GM21367 (cell line): Measurements from ENCODE around the gene FLT1.

ENCODE experiments used
- ATAC-seq: cut with Tn5 transposase; IDR thresholded peaks from one replicate; pipeline ENCODE4 v1.9.1; 2021; ENCODE audit not compliant: unreplicated experiment

The FLT1 gene

GRCh38 chr13:28401303-28402056 lies 93.4 kb downstream of the FLT1 start:
- no peak for ATAC-seq

GRCh38 chr13:28396053-28396452 lies 98.9 kb downstream of the FLT1 start:
- no peak for ATAC-seq

GRCh38 chr13:28394422-28394821 lies 100.5 kb downstream of the FLT1 start:
- no peak for ATAC-seq

- no peak for ATAC-seq
Measured at GRCh38 chr13:28392896-28393505, 101.9 kb downstream of the FLT1 start.

GRCh38 chr13:28392428-28392827 lies 102.5 kb downstream of the FLT1 start:
- no peak for ATAC-seq

- no peak for ATAC-seq
Measured at GRCh38 chr13:28387740-28388501, 107.0 kb downstream of the FLT1 start.

GRCh38 chr13:28385362-28385761 lies 109.6 kb downstream of the FLT1 start:
- no peak for ATAC-seq

GRCh38 chr13:28384789-28385188 lies 110.1 kb downstream of the FLT1 start:
- no peak for ATAC-seq

GRCh38 chr13:28380319-28380718 lies 114.6 kb downstream of the FLT1 start:
- no peak for ATAC-seq

GRCh38 chr13:28379371-28380083 lies 115.4 kb downstream of the FLT1 start:
- no peak for ATAC-seq

GRCh38 chr13:28376604-28377003 lies 118.3 kb downstream of the FLT1 start:
- ATAC-seq, result no peak

GRCh38 chr13:28375250-28375930 lies 119.5 kb downstream of the FLT1 start:
- no peak for ATAC-seq

GRCh38 chr13:28373810-28374209 lies 121.1 kb downstream of the FLT1 start:
- ATAC-seq, result no peak

GRCh38 chr13:28370448-28370847 lies 124.5 kb downstream of the FLT1 start:
- no peak for ATAC-seq

- ATAC-seq, result no peak
Measured at GRCh38 chr13:28358708-28359107, 136.2 kb downstream of the FLT1 start.

GRCh38 chr13:28357911-28358433 lies 137.0 kb downstream of the FLT1 start:
- ATAC-seq, result no peak

- ATAC-seq, result no peak
Measured at GRCh38 chr13:28357247-28357825, 137.6 kb downstream of the FLT1 start.

- no peak for ATAC-seq
Measured at GRCh38 chr13:28356561-28357021, 138.3 kb downstream of the FLT1 start.

- no peak for ATAC-seq
Measured at GRCh38 chr13:28355822-28356371, 139.0 kb downstream of the FLT1 start.
